ENCODE measurements around the gene CLMN. TPM values are rescaled to one million over a fixed set of nuclear protein-coding genes. Genes with fewer than 3 reads are reported as not detected.

Gene CLMN
- total and polyA plus RNA-seq, 2 of the 8 experiments (the other 6 are each of a cell fraction or from before 2014, with no cell fraction given): 1.6 to 8.2 TPM

DNA sequence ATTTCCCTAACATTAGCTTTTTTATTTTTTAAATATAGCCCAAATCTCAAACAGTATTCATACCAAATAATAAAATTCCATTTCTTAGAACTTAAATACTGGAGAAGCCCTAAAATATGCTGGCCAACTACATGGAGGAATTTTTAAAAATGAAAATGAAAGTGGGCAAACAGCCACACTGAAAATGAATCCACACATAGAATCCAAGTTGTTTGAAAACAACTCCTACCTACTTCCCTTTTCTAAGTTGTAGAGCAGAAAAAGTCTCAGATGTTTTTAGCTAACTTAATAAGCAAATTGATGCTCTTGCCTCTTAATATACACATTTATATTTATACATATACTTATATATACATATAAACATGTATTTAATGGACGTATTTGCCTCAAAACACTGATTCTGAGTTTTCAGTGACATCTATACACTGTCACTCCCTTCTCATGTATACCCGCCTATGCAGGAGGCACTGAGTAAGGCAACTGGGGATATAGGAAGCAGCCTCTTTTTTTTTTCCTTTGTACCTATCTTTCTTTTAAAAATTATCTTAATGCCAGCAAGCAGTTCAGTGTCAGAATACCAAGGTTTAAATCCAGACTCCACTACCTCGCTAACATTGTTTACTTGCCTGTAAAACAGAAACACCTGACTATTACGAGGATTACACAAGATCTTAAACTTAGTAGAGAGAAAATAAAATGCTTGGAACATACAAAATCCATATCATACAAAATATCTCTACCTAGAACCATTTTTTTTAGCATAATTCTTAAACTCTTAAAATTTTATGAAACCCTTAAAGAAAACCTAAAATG lies 175.7 kb downstream of the CLMN start (continued):
- TF ChIP-seq KDM4A (IDR thresholded peaks at IDR 0.05; ENCODE audit: low read depth, low read length, severe bottlenecking) (no peak), TEAD4 (IDR thresholded peaks at IDR 0.05; ENCODE audit: low read depth, low read length) (no peak)

Data from H1 (cell line).